Measurements from ENCODE around the gene DDX18. TPM values are rescaled to one million over a fixed set of nuclear protein-coding genes. Genes with fewer than 3 reads are reported as not detected.

The DDX18 gene
- total RNA-seq, 1 donor from 2014 or later: 133 TPM

- intact Hi-C loops (cut with micrococcal nuclease): no loop called here
- Mint-ChIP-seq H3K36me3 (ENCODE audit: low read depth) (no peaks in the 10 kb centered on the region), H3K4me1 (ENCODE audit: low read depth) (no peaks in the 10 kb centered on the region), H3K27ac (no peak overlapping the region), H3K27me3 (ENCODE audit: insufficient read depth) (no peaks in the 10 kb centered on the region), H3K4me3 (no peak overlapping the region), H3K9me3 (no peaks in the 10 kb centered on the region)
- DNase-seq (ENCODE audit: low spot score): no peak
These were observed 61.3 kb downstream of the DDX18 start for GRCh38 chr2:117875786-117876185.

GRCh38 chr2:117879003-117879402, 64.5 kb downstream of the DDX18 start:
- no peaks in the 10 kb centered on the region for H3K36me3 Mint-ChIP-seq (ENCODE audit: low read depth)
- no peaks in the 10 kb centered on the region for H3K4me1 Mint-ChIP-seq (ENCODE audit: low read depth)
- DNase-seq (ENCODE audit: low spot score): no peak
- no peak overlapping the region for H3K27ac Mint-ChIP-seq
- H3K27me3 Mint-ChIP-seq (ENCODE audit: insufficient read depth): no peaks in the 10 kb centered on the region
- H3K9me3 Mint-ChIP-seq: peaks cover 14% of the 10 kb centered on the region
- intact Hi-C loops (cut with micrococcal nuclease): no loop called here
- H3K4me3 Mint-ChIP-seq: no peak overlapping the region

Other genes starting within 250 kb of the DDX18 start
- gene CCDC93, start 199.4 kb downstream of the DDX18 start, total RNA-seq: 33.3 and 34.4 TPM in 2 replicates